HG03095 (cell line): Measurements from ENCODE around the gene TMUB2.
"Not testable (repeated sequence)": the region's sequence is repeated elsewhere in the genome, so short reads cannot be mapped to it uniquely, and the experiment has no call there.

Experiments
- ATAC-seq: cut with Tn5 transposase; IDR thresholded peaks from one replicate; pipeline ENCODE4 v1.9.1; 2021; ENCODE audit warnings: moderate library complexity; ENCODE audit not compliant: unreplicated experiment

The TMUB2 gene

DNA sequence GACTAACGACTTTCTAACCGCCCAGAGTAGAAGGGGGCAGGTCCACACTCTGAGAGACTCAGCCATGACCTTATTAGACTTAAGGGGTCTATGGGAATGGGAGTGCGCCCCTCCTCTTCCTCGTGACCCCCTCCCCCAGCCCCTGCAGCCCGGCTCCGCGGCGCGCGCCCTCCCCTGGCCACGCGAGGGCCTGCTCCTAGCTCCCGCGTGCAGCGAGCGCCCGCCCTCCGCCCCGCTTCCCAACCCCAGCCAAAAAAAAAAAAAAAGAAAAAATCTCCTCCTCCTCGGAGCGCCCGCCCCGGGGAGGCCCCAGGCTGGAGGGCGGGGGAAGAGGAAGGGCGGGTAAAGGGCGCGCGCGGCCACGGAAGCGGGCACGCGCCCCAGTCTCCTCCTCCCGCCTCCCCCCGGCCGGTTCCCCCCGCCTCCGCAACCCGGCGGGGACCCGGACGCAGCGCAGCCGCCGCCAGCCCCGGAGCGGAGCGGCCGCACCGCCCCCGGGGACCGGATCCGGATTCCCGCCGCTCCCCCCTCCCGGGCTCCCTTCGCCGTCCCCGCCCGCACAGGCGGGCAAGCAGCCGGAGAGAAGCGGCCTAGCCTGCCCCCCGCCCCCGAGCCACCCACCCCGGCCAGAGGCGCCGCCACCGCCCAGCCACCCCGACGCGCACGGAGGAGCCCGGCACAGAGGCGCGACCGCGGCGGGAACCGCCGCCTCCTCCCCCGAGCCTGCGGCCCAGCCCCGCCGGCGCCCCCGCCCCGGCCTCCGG, 31.8 kb downstream of the TMUB2 start:
- no peak for ATAC-seq

DNA sequence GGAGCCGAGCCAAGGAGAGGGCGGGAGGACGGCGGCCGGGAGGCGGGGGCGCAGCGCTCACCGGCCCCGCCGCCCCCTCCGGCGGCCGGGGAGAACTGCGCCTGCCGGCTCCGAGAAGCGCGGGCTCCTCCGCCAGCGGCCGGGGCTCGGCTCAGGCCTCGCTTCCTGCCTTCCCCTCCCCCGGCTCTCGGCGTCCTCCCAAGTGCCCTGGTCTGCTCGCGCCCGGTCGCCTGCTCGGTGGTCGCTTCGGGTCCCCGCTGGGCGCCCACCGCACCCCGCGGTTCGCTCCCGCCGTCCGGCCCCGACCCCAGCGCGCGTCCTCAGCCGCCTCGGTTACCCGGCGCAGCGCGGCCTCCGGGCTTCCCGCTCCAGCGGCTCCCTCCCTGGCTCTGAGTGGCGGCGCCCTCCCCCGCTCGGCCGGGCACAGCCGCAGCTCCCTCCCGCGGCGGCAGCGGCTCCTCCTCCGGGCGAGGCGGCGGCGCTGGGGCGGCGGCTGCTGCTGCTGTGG, 32.4 kb downstream of the TMUB2 start:
- peak; percentile 31 for ATAC-seq

DNA sequence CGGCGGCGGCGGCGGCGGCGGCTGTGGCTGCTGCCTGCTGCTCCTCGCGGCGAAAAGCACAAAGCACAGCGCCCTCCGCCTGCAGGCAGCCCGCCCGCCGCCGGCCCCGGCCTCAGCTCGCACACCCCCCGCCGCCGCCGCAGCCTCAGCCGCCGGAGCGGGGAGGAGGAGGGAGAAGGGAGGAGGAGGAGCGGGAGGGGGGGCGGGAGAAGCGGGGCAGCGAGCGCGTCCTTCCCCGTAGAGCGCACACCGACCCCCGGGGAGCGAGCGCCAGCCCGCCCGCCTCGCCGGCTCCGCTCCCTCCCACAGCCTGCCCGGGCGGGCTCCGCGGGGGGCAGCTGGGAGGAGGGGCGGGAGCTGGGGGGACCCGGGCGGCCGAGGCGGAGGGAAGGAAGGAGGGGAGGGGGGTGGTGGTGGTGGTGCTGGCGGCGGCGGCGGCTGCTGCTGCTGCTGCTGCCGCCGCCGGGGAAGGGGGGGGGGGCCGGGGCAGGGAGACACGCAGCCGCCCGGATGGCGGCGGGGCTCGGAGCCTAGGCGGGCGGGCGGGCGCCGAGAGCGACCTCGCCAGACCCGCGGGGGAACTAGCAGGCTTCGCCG, 32.9 kb downstream of the TMUB2 start, which contains the start of gene UBTF:
TSS of gene UBTF (minus strand) at position 60 of the 597 bp plus-strand sequence. CDS start 1,446 bp downstream, outside the sequence.
- ATAC-seq: peak; percentile 9

DNA sequence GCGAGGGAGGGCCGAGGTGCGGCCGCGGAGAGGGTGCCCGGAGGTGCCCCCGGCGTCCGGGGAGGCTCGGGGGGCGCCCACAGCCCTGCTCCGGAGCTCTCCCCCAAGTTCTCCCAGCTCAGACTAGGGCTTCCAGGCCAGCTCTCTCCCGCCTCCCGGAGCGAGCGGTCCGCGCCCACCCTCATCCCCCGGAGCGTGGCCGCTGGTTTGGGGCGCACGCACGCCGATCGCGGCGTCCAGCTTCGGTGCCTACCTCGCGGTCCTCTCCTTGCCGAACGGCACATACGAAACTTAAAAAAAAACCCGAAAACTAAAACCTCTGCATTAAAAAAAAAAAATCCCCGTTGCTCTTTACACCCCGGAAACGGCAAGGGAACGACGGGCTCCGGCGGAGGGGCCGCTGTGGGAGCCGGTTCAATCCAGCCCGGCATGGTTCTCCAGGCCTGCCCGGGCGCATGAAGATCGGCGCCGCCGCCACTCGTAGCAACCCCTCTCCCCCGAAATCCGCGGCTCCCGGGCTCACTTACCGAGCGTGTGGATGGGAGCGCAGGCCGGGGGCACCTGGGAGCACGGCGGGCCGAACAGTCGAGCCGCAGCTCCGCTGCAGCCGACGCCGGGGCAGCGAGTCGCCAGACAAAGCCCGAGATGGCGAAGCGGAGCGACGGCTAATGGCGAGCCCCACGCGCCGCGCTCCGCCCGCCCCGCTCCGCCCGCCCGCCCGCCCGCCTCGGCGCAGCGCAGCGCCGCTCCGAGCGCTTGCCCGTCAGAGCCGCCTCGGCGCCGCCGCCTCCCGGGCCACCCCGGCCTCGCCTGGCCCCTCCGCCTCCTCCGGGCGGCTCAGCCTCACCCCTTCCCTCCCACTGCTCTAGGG, 33.7 kb downstream of the TMUB2 start:
- peak; percentile 7 for ATAC-seq

DNA sequence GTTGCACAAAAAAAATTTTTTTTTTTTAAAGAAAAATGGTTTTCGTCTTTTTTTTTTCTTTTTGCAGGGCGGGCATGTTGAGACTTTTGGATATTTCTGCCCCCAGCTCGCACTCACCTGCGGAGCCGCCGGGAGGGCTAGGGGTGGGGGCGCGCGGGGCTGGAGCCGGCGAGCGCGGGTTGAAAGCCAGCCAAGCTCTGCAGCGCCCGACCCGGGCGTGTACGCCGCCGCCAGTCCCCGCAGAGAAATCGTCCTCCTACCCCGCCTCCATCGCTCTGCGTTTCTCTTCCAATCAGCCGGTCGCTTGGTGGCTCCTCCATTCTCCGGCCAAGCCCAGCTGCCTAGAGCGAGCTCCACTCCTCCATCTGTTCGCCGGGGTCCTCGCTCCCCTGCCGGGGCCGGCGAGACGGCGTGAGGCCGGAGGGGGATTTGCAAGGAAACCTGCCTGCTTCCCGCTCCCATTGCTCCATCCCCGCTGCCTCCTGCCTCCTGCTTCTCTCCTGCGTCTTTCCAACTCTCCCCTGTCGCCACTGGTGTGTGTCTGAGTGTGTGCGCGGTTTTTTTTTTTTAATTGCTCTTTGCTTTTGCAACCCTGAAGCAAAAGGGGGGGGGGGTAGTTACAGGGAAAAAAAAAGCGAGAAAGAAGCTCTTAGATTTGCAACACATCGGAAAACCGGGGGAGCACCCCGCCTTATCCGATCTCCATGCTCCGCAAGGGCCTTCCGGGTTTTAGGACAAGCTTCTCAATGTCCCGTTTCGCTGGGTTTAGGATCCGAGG, 34.5 kb downstream of the TMUB2 start:
- no peak for ATAC-seq

DNA sequence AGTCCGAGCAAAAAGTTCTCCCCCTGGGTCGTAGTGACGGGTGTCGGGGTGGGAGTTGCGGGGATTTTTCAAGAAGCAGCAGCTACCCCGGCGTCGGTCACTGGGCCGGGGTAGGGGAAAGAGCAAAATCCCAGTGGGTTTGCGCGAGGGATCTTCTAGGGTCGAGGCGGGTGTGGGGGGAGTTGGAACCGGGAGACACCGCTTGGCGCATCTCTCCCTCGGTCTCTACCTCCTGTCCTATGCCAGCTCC, 35.0 kb downstream of the TMUB2 start:
- no peak for ATAC-seq

DNA sequence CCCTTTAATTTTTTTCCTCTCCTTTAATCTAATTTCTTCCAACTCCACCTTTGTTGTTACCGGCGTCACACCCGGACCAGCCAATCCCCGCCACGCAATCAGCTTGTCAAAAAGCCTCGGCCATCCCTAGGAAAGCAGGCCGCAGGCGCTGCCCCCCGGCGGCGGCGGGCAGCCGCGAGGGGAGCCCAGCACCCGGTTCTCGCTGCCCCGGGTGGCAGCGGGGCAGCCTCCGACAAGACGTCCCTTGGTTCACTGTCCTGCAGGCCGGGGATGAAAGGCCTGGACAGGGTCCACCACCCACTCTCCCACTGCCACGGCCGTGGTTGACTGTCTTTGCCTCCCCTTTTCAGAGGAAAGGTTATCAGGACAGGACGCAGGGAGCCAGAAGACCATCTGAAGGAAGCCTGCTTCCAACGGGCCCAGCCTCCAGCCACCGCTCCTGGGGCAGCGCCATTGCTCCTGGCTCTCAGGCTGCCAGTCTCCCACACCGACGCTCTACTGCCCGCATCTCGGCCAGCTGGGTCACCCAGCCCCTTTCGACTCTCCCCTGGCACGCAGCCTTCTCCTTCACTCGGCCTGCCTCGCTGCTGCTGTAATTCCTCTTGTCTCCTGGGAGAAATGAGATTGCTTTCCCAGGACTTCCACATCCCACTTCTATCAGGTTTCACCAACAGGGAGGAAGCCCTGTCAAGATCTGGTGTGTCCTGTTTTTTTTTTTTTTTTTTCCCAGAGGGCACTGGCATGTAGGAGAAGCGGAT, 35.5 kb downstream of the TMUB2 start:
- no peak for ATAC-seq

DNA sequence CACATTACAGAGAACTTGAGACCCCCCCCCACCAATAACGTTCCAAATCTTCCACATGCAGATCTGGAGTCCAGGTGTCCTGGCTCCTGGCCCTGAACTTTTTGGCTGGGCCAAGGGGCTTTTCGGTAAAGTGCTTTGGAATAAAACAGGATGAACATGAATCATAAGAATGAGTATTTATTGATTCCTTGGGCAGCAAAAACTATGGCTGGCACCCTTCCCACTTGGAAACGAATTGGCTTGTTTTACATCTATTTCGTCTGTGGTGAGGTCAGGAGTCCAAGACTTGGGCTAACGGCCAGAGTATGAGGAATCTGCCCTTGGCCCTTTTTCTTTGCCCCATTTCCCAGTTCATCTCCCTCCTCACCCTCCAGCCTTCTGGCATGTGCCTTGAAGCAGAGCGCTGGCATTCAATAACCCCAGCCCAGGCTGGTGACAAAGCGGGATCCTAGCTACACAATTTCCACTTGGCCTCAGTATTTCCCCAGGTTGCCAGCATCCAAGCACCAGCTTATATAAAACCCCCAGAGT, 36.8 kb downstream of the TMUB2 start:
- ATAC-seq: no peak

DNA sequence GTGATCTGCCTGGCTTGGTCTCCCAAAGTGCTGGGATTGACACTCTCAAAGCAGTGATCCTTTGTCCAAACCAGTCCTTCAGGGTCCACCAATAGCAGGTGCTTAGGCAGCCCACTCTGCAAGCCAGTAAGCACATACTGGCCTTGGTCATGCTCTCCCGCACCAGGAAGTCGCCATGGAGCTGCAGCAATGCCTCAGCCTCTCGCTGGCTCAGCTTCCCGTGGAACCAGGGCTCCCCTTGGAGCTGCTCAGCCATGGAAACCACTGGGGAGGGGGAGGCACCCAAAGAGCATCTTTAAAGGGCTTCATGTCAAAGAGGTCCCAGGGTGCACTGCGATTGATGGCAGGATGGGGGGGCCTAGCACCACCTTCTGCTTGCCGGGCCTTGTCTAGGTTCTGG, 42.3 kb downstream of the TMUB2 start:
- ATAC-seq: no peak

DNA sequence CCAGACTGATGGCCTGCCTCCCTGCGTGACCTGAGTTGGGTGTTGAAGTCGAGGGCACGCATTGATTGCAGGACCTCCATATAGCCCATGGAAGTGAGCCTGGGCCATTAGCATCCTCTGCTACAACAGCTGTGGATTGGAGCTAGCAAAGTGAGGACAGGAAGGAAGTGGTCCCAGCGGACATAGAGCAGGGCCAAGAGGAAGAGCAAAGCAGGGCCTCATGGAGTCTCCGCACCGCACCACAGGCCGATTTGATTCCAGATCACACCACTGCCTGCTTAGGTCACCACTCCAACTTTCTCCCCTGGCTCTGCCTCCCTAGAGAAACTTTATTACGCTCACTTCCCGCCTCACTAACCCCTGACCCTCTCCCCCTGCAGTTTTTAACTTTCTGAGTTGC, 43.4 kb downstream of the TMUB2 start:
- ATAC-seq: no peak

DNA sequence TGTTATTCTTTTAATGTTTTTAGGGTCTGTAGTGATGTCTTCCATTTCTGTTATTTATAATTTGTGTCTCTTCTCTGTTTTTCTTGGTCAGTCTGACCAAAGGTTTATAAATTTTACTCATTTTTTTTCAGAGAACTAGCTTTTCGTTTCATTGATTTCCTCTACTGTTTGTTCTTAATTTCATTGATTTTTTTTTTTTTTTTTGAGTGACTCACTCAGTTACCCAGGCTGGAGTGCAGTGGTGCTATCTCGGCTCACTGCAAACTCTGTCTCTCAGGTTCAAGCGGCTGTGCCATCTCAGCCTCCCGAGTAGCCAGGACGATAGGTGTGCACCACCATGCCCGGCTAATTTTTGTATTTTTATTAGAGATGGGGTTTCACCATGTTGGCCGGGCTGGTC, 45.3 kb downstream of the TMUB2 start:
- no peak for ATAC-seq

DNA sequence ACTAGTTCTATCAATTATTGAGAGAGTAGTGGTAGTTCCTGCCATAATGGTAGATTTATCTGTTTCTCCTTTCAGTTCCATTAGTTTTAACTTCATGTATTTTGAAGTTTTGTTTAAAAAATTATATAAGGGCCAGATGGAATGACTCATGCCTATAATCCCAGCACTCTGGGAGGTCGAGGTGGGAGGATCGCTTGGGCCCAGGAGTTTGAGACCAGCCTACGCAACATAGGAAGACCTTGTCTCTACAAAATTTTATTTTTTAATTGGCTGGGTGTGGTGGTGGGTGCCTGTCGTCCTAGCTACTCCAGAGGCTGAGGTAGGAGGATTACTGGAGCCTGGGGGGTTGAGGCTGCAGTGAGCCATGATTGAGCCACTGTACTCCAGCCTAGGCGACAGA, 46.8 kb downstream of the TMUB2 start:
- no peak for ATAC-seq

DNA sequence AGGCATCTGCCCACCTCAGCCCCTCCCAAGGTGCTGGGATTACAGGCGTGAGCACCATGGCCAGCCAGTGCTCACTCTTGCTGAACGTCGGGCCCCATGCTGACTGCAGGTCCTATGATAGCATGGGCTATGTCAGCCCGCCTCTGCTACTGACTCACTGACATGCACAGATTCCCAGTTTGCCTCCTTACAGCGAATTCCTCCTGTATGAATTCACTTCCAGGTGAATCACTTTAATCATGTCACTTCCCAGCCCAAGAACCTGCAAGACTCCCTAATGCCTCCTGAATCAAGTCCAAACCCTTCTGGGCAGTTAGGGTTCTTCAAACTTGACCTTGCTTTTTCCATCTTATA, 48.8 kb downstream of the TMUB2 start:
- no peak for ATAC-seq

DNA sequence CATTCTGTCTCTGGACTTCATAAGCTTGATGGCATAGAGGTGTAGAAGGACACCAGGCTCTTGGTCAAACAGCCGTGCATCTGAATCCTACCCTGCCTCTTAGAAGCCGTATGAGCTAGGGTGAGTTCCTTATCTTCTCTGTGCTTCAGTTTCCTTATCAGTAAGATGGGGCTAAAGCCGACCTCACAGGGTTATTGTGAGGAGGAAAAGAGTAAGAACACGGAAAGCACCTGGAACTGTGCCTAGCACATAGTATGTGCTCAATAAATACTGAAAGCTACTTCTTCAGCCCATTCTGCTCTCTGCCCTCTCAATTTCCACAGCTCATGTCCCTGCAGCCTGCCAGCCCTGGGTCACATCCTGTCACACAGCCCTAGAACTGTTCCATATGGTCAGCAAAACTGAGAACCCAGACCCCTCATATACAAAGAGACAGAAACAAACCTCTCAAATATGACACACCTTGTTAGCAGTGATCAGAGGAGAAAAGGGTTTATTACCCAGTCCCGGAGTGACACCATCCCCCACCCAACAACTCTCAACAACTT, 49.7 kb downstream of the TMUB2 start:
- no peak for ATAC-seq

DNA sequence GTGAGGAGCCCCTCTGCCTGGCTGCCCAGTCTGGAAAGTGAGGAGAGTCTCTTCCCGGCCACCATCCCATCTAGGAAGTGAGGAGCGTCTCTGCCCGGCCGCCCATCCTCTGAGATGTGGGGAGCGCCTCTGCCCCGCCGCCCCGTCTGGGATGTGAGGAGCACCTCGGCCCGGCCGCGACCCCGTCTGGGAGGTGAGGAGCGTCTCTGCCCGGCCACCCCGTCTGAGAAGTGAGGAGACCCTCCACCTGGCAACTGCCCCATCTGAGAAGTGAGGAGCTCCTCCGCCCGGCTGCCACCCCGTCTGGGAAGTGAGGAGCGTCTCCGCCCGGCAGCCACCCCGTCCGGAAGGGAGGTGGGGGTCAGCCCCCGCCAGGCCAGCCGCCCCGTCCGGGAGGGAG, 51.1 kb downstream of the TMUB2 start:
- ATAC-seq: not testable (repeated sequence)

DNA sequence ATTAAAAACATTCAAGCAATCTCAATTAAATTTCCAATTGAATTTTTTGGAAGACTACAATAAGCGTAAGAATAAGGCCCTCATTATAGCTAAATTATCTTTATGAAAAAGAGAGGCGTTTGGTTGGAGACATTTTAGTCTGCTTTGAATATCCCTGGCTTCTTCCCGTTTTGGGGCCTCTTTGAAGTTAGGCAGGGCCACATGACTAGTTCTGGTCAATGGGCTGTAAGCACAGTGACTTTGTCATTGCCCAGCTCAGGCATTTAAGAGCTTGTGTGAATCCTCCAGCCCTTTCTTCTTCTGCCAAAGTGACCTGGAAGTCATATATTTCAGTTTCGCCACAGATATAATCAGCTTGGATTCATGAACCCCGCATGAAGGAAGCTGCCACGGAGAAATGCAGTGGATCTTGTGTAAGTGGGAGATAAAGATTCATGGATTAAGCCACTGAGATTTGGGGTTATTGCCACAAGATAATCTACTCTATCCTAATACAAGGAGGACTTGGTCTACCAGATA, 54.4 kb downstream of the TMUB2 start:
- no peak for ATAC-seq
